Gastrocnemius medialis (tissue), 4 donors: ENCODE results near the gene THSD4. TPM values are rescaled to one million over a fixed set of nuclear protein-coding genes. Genes with fewer than 3 reads are reported as not detected.

ENCODE experiments used
- ATAC-seq, 2 donors: fragments of 150-250 bp; one replicate each; pipeline ENCODE4 v1.9.1; 2016
- DNase-seq, 2 donors: peaks; one replicate each; pipeline ENCODE4 v3.0.0-alpha.2; 2019
- H3K27ac ChIP-seq, 4 donors: fragments of 200-600 bp; sonication (generic); 1 replicate in 1 of 4; 2 replicates in 3 of 4; pipeline ENCODE4 v1.5.1; 2016 to 2018; ENCODE audit warnings: mild to moderate bottlenecking in 2 of 4, moderate library complexity in 1 of 4
- H3K27me3 ChIP-seq, 3 donors: fragments of 200-600 bp; sonication (generic) in 2 of 3; 1 replicate in 1 of 3; 2 replicates in 2 of 3; pipeline versions ENCODE4 v1.5.1 to v1.6.0; 2016 to 2019; ENCODE audit warnings: mild to moderate bottlenecking in 1 of 3, moderate library complexity in 1 of 3
- H3K36me3 ChIP-seq, 2 donors: fragments of 200-600 bp; sonication (generic) in 1 of 2; one replicate each; pipeline ENCODE4 v1.5.1; 2017 to 2018
- H3K4me1 ChIP-seq, 2 donors: fragments of 200-600 bp; sonication (generic) in 1 of 2; one replicate each; pipeline ENCODE4 v1.5.1; 2016 to 2017; ENCODE audit warnings: mild to moderate bottlenecking in 2 of 2
- H3K4me3 ChIP-seq, 4 donors: fragments of 200-600 bp; sonication (generic) in 3 of 4; 1 replicate in 1 of 4; 2 replicates in 3 of 4; pipeline ENCODE4 v1.5.1; 2016 to 2019; ENCODE audit warnings: mild to moderate bottlenecking in 2 of 4
- H3K9me3 ChIP-seq, 3 donors: fragments of 200-600 bp; sonication (generic) in 2 of 3; 1 replicate in 1 of 3; 2 replicates in 2 of 3; pipeline ENCODE4 v1.5.1; 2016 to 2019
- CTCF ChIP-seq, 5 experiments: fragments of 450-650 bp in 3 of 5; fragments of 200-600 bp in 2 of 5; sonication (generic) in 2 of 5; IDR thresholded peaks in 4 of 5; conservative IDR thresholded peaks in 1 of 5; 1 replicate in 4 of 5; 2 replicates in 1 of 5; pipeline ENCODE4 v1.5.1; 2016 to 2019; ENCODE audit warnings: antibody characterized with exemption in 5 of 5, mild to moderate bottlenecking in 3 of 5, moderate library complexity in 3 of 5
- POLR2A ChIP-seq, 2 donors: fragments of 450-650 bp; IDR thresholded peaks; one replicate each; pipeline ENCODE4 v1.6.1; 2017; ENCODE audit warnings: antibody characterized with exemption in 2 of 2, mild to moderate bottlenecking in 2 of 2, moderate library complexity in 2 of 2
- in situ Hi-C, 4 donors: fragments of 200-750 bp; cut with MboI; loops; one replicate each; pipeline versions ENCODE4 v1.15.0 to v1.8.0; 2017; ENCODE audit warnings: low sequenced_read_pairs in 4 of 4
- intact Hi-C: fragments of 100-400 bp; cut with DNase I; formaldehyde crosslinking; loops from one replicate; pipeline ENCODE4 v1.15.1; 2023; ENCODE audit warnings: low total_unique reads
- total RNA-seq, 4 donors: library from RNA; depleted of rRNA; stranded (reverse); fragments of >200 nt; gene quantifications; one replicate each; pipeline versions ENCODE4 v1.1.0 to v1.2.3, GENCODE V29; 2016

THSD4 gene
- total RNA-seq, 4 donors from 2014 or later: 0.35 to 3.1 (median 0.60) TPM

GRCh38 chr15:71334873-71335272, 219.6 kb downstream of the THSD4 start:
- TF ChIP-seq CTCF (IDR thresholded peaks at IDR 0.05 in 4 of 5, conservative IDR thresholded peaks at IDR 0.05 in 1 of 5) (no peak), POLR2A (IDR thresholded peaks at IDR 0.05) (no peak)
- no peaks in the 10 kb centered on the region for H3K9me3 ChIP-seq
- peaks cover 9 to 15% of the 10 kb centered on the region in 2 donors for H3K4me1 ChIP-seq
- H3K4me3 ChIP-seq: no peak overlapping the region
- intact Hi-C loops (no loop called here), in situ Hi-C loops (loop anchor here in 1 of 4 donors (25.0 kb wide), 1 partner anchor 223 kb away; the partner anchor contains the start of gene THSD4)
- no peaks in the 10 kb centered on the region for H3K36me3 ChIP-seq
- no peak overlapping the region for H3K27ac ChIP-seq
- H3K27me3 ChIP-seq: no peaks in the 10 kb centered on the region
- ATAC-seq (no peak), DNase-seq (no peak)

GRCh38 chr15:71335591-71335990, 220.3 kb downstream of the THSD4 start:
- Histone ChIP-seq H3K27ac (no peak overlapping the region), H3K4me1 (peaks cover 4 to 9% of the 10 kb centered on the region in 2 donors), H3K36me3 (no peaks in the 10 kb centered on the region), H3K4me3 (no peak overlapping the region), H3K9me3 (no peaks in the 10 kb centered on the region), H3K27me3 (no peaks in the 10 kb centered on the region)
- ATAC-seq (no peak), DNase-seq (no peak)
- no peak for TF ChIP-seq CTCF (IDR thresholded peaks at IDR 0.05 in 4 of 5, conservative IDR thresholded peaks at IDR 0.05 in 1 of 5)
- no peak for TF ChIP-seq POLR2A (IDR thresholded peaks at IDR 0.05)
- in situ Hi-C loops (loop anchor here in 1 of 4 donors (25.0 kb wide), 1 partner anchor 223 kb away; the partner anchor contains the start of gene THSD4), intact Hi-C loops (no loop called here)

GRCh38 chr15:71336671-71337070, 221.4 kb downstream of the THSD4 start:
- intact Hi-C loops: no loop called here
- no peaks in the 10 kb centered on the region for H3K27me3 ChIP-seq
- H3K36me3 ChIP-seq: no peaks in the 10 kb centered on the region
- peaks cover 4% of the 10 kb centered on the region in 2 donors for H3K4me1 ChIP-seq
- ATAC-seq (no peak), DNase-seq (no peak)
- TF ChIP-seq CTCF (IDR thresholded peaks at IDR 0.05 in 4 of 5, conservative IDR thresholded peaks at IDR 0.05 in 1 of 5) (no peak), POLR2A (IDR thresholded peaks at IDR 0.05) (no peak)
- in situ Hi-C loops: loop anchor here in 1 of 4 donors (25.0 kb wide), 1 partner anchor 224 kb away; the partner anchor contains the start of gene THSD4
- no peaks in the 10 kb centered on the region for H3K9me3 ChIP-seq
- no peak overlapping the region for H3K4me3 ChIP-seq
- H3K27ac ChIP-seq: no peak overlapping the region

- Histone ChIP-seq H3K27ac (no peak overlapping the region), H3K4me3 (no peak overlapping the region), H3K27me3 (no peaks in the 10 kb centered on the region), H3K4me1 (peaks cover 0 to 4% of the 10 kb centered on the region in 2 donors), H3K36me3 (no peaks in the 10 kb centered on the region), H3K9me3 (no peaks in the 10 kb centered on the region)
- ATAC-seq (no peak), DNase-seq (no peak)
- TF ChIP-seq CTCF (IDR thresholded peaks at IDR 0.05 in 4 of 5, conservative IDR thresholded peaks at IDR 0.05 in 1 of 5) (no peak), POLR2A (IDR thresholded peaks at IDR 0.05) (no peak)
- intact Hi-C loops (no loop called here), in situ Hi-C loops (loop anchor here in 1 of 4 donors (25.0 kb wide), 1 partner anchor 225 kb away; the partner anchor contains the start of gene THSD4)
These were observed 222.1 kb downstream of the THSD4 start for GRCh38 chr15:71337197-71337845.
